ENCODE data around the gene YBEY. TPM values are rescaled to one million over a fixed set of nuclear protein-coding genes. Genes with fewer than 3 reads are reported as not detected.
A peak's percentile ranks its signal among the peaks of the same experiment; 100 is the strongest.

The YBEY gene
- total RNA-seq, 1 experiment from 2014 or later, result 13.8 TPM

- no peaks in the 10 kb centered on the region for H3K79me2 ChIP-seq (ENCODE audit: low read depth)
- no TSS peak for BruUV-seq (replicated peaks)
- H3K9me2 ChIP-seq (ENCODE audit: insufficient read depth), result no peaks in the 10 kb centered on the region
- no peaks in the 10 kb centered on the region for H3K4me1 ChIP-seq (replicated peaks; ENCODE audit: insufficient read depth)
- no peak overlapping the region for H2AFZ ChIP-seq
- TF ChIP-seq CTCF (conservative IDR thresholded peaks at IDR 0.05), result no peak
- TF ChIP-seq EZH2 (IDR thresholded peaks at IDR 0.05; ENCODE audit: low read depth), result no peak
- CTCF ChIA-PET, result no interaction called here
- H3K4me3 ChIP-seq, result no peak overlapping the region
- peaks cover 11% of the 10 kb centered on the region; the same call in 1 of the 2 replicates for H3F3A ChIP-seq (ENCODE audit: insufficient read depth, low read depth)
- H3K27ac ChIP-seq, result no peak overlapping the region
- H3K27me3 ChIP-seq (ENCODE audit: insufficient read depth, low read depth), result no peaks in the 10 kb centered on the region
- DNase-seq, result peak in 1 of 2 experiments; percentile 58
- H3K36me3 ChIP-seq (ENCODE audit: low read depth), result 0 out of 2 replicates have a peak, but pooled peaks cover 8% of the 10 kb centered on the region
- H3K9me3 ChIP-seq (ENCODE audit: insufficient read depth, low read depth), result no peaks in the 10 kb centered on the region
- H3K4me2 ChIP-seq, result no peak overlapping the region
- no peaks in the 10 kb centered on the region; the same call in 1 of the 2 replicates for H4K20me1 ChIP-seq (ENCODE audit: insufficient read depth)
- POLR2A ChIA-PET (ENCODE audit: unreplicated experiment), result no interaction called here
- intact Hi-C loops (cut with micrococcal nuclease; ENCODE audit: unreplicated experiment), result no loop called here
Observed at GRCh38 chr21:46269466-46269865, 16.7 kb upstream of the YBEY start.

GRCh38 chr21:46273341-46273740, 12.8 kb upstream of the YBEY start:
- H3K36me3 ChIP-seq (ENCODE audit: low read depth), result 0 out of 2 replicates have a peak, but pooled peaks cover 8% of the 10 kb centered on the region
- H3K4me1 ChIP-seq (replicated peaks; ENCODE audit: insufficient read depth), result no peaks in the 10 kb centered on the region
- H3K4me3 ChIP-seq, result no peak overlapping the region
- TF ChIP-seq CTCF (conservative IDR thresholded peaks at IDR 0.05) (no peak), EZH2 (IDR thresholded peaks at IDR 0.05; ENCODE audit: low read depth) (no peak)
- intact Hi-C loops (cut with micrococcal nuclease; ENCODE audit: unreplicated experiment), result no loop called here
- ChIA-PET POLR2A (ENCODE audit: unreplicated experiment) (no interaction called here), CTCF (no interaction called here)
- peaks cover 11% of the 10 kb centered on the region; the same call in 1 of the 2 replicates for H3F3A ChIP-seq (ENCODE audit: insufficient read depth, low read depth)
- H3K9me2 ChIP-seq (ENCODE audit: insufficient read depth), result no peaks in the 10 kb centered on the region
- H3K27me3 ChIP-seq (ENCODE audit: insufficient read depth, low read depth), result no peaks in the 10 kb centered on the region
- H4K20me1 ChIP-seq (ENCODE audit: insufficient read depth), result no peaks in the 10 kb centered on the region; the same call in 1 of the 2 replicates
- H3K79me2 ChIP-seq (ENCODE audit: low read depth), result no peaks in the 10 kb centered on the region
- no peak overlapping the region for H2AFZ ChIP-seq
- DNase-seq, result no peak
- no peaks in the 10 kb centered on the region for H3K9me3 ChIP-seq (ENCODE audit: insufficient read depth, low read depth)
- no peak overlapping the region for H3K27ac ChIP-seq
- no TSS peak for BruUV-seq (replicated peaks)
- no peak overlapping the region for H3K4me2 ChIP-seq

GRCh38 chr21:46274797-46275390, 11.2 kb upstream of the YBEY start:
- Histone ChIP-seq H3K4me2 (no peak overlapping the region), H3K4me3 (no peak overlapping the region), H3F3A (ENCODE audit: insufficient read depth, low read depth) (peaks cover 7% of the 10 kb centered on the region; the same call in 1 of the 2 replicates), H3K36me3 (ENCODE audit: low read depth) (0 out of 2 replicates have a peak, but pooled peaks cover 11% of the 10 kb centered on the region), H2AFZ (no peak overlapping the region), H4K20me1 (ENCODE audit: insufficient read depth) (no peaks in the 10 kb centered on the region; the same call in 1 of the 2 replicates), H3K9me3 (ENCODE audit: insufficient read depth, low read depth) (no peaks in the 10 kb centered on the region), H3K79me2 (ENCODE audit: low read depth) (no peaks in the 10 kb centered on the region), H3K27me3 (ENCODE audit: insufficient read depth, low read depth) (no peaks in the 10 kb centered on the region), H3K4me1 (replicated peaks; ENCODE audit: insufficient read depth) (no peaks in the 10 kb centered on the region), H3K27ac (no peak overlapping the region), H3K9me2 (ENCODE audit: insufficient read depth) (no peaks in the 10 kb centered on the region)
- BruUV-seq (replicated peaks), result no TSS peak
- POLR2A ChIA-PET (ENCODE audit: unreplicated experiment), result no interaction called here
- TF ChIP-seq CTCF (conservative IDR thresholded peaks at IDR 0.05) (no peak), EZH2 (IDR thresholded peaks at IDR 0.05; ENCODE audit: low read depth) (no peak)
- CTCF ChIA-PET, result no interaction called here
- DNase-seq, result no peak
- intact Hi-C loops (cut with micrococcal nuclease; ENCODE audit: unreplicated experiment), result no loop called here

Data from PC-9 (cell line).